WERI-Rb-1 (cell line): Measurements from ENCODE around the gene ZNF469.
A peak's percentile ranks its signal among the peaks of the same experiment; 100 is the strongest.

Experiments used
- DNase-seq: peaks from one replicate; pipeline ENCODE4 v3.0.0-alpha.2; 2020
- H3K27ac ChIP-seq: fragments of 250-450 bp; sonication (Bioruptor Pico); 2 replicates; pipeline ENCODE4 v1.5.1; 2020; ENCODE audit warnings: mild to moderate bottlenecking, moderate library complexity
- H3K27me3 ChIP-seq: fragments of 250-450 bp; sonication (Bioruptor Pico); 2 replicates; pipeline ENCODE4 v1.5.1; 2021; ENCODE audit warnings: mild to moderate bottlenecking, low read depth, moderate library complexity; ENCODE audit not compliant: insufficient read depth, severe bottlenecking
- H3K36me3 ChIP-seq: fragments of 250-450 bp; sonication (Bioruptor Pico); 2 replicates; pipeline ENCODE4 v1.5.1; 2020; ENCODE audit warnings: mild to moderate bottlenecking, moderate library complexity
- H3K4me3 ChIP-seq: 2 replicates; pipeline ENCODE4 v1.5.1; 2011; ENCODE audit warnings: low read depth, mild to moderate bottlenecking, control low read depth, low read length
- H3K9me3 ChIP-seq: fragments of 250-450 bp; sonication (Bioruptor Pico); 2 replicates; pipeline ENCODE4 v1.5.1; 2021; ENCODE audit warnings: mild to moderate bottlenecking, moderate library complexity; ENCODE audit not compliant: severe bottlenecking
- TF ChIP-seq, protein P1 (sequence below): IDR thresholded peaks from 2 replicates; pipeline ENCODE4 v1.5.1; 2011; ENCODE audit warnings: low read depth, mild to moderate bottlenecking, control low read depth, inconsistent platforms, low read length

The ZNF469 gene

DNA sequence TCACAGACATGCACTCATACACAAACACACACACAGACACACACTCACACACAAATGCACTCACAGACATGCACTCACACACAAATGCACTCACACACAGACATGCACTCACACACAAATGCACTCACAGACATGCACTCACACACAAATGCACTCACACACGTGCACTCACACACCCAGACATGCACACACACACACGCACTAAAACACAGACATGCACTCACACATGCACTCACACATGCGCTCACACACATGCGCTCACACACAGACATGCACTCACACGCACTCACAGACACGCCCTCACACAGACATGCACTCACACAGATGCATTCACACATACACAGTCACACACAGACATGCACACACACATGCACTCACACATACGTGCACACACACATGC is 2.7 kb upstream of the ZNF469 start:
- Histone ChIP-seq H3K9me3 (no peaks in the 10 kb centered on the region), H3K4me3 (no peak overlapping the region), H3K27me3 (no peaks in the 10 kb centered on the region), H3K27ac (no peak overlapping the region), H3K36me3 (no peaks in the 10 kb centered on the region)
- TF ChIP-seq, protein P1, sequence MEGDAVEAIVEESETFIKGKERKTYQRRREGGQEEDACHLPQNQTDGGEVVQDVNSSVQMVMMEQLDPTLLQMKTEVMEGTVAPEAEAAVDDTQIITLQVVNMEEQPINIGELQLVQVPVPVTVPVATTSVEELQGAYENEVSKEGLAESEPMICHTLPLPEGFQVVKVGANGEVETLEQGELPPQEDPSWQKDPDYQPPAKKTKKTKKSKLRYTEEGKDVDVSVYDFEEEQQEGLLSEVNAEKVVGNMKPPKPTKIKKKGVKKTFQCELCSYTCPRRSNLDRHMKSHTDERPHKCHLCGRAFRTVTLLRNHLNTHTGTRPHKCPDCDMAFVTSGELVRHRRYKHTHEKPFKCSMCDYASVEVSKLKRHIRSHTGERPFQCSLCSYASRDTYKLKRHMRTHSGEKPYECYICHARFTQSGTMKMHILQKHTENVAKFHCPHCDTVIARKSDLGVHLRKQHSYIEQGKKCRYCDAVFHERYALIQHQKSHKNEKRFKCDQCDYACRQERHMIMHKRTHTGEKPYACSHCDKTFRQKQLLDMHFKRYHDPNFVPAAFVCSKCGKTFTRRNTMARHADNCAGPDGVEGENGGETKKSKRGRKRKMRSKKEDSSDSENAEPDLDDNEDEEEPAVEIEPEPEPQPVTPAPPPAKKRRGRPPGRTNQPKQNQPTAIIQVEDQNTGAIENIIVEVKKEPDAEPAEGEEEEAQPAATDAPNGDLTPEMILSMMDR, result no peak
- no peak for DNase-seq

DNA sequence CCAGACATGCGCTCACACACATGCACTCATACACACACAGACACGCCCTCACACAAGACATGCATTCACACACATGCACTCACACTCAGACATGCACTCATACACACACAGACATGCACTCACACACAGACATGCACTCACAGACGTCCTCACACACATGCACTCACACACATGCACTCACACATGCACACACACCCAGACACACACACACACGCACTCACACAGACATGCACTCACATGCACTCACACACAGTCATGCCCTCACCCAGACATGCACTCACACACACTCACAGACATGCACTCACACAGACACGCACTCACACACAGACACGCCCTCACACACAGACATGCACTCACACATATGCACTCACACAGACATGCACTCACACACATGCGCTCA is 2.1 kb upstream of the ZNF469 start:
- no peaks in the 10 kb centered on the region for H3K27me3 ChIP-seq
- no peaks in the 10 kb centered on the region for H3K9me3 ChIP-seq
- H3K27ac ChIP-seq, result no peak overlapping the region
- H3K36me3 ChIP-seq, result no peaks in the 10 kb centered on the region
- no peak for DNase-seq
- TF ChIP-seq, protein P1, result no peak
- no peak overlapping the region for H3K4me3 ChIP-seq

DNA sequence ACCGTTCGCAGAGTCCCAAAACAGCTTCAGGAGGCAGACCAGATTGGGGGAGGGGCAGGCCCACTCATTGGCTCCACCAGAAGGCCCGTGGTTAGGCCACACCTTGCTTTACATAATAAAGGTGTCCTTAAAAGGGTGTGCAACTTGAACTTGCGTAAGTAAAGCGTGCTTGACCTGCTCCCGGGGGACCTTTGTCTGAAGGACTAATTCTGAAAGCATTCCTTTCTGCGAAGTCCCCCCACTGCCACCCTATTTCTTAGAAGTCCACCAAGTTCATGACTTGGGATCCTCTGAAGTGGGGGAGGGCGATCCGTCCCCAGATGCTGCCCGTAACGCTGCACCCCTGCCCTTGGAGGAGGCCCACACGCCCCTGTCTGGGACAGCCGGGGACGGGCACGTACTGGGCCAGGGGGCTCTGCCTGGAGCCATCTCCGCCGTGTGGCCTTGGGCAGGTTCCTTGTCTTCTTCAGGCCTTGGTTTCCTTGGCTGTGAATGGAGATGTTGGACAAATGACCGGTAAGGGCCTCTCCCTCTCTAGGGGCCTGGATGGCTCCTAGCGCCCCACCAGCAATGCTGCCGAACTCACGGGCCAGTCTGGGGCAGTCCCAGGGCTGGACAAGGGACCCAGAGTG is 823 bp upstream of the ZNF469 start:
- TF ChIP-seq, protein P1, result no peak
- no peak for DNase-seq
- Histone ChIP-seq H3K4me3 (no peak overlapping the region), H3K27me3 (no peaks in the 10 kb centered on the region), H3K9me3 (no peaks in the 10 kb centered on the region), H3K36me3 (no peaks in the 10 kb centered on the region), H3K27ac (no peak overlapping the region)

DNA sequence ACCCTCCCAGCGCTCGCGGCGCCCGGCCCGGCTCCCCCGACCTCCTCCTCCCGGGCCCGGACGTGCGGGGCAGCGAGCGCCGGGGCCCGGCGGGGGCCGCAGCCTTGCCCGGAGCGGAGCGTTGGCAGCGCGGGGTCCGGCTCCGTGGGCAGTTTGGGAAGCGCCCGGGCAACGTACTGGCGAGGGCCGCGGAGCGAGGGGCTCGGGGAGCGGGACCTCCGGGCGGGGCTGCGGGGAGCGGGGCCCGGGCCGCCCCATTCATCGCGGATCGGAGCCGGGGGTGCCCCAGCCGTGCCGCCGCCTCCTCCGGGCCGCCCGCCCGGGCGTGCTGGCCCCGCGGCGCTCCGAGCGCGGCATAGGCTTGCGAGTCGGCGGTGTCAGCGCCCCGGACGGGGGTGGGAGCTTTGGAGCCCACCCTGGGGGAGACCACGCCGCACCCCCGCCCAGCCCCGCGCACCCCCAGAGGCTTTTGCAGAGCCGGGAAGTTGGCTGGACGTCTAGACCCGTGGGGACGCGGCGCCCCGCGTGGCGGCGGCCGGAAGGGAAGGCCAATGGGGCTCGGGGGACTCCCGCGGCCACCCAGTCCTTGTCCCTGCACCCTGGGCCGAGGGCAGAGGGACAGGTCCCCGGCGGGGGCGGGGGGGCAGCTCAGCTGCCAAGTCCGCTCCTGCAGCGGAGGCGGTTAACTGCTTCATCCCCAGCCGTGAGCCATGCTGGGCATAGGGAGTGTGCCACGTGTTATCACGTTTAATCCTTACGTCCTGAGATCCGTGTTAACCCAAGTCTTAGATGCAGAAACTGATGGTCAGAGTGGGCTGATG is 852 bp downstream of the ZNF469 start:
- Histone ChIP-seq H3K27ac (no peak overlapping the region), H3K4me3 (peak overlapping the region; percentile 29), H3K36me3 (no peaks in the 10 kb centered on the region), H3K9me3 (no peaks in the 10 kb centered on the region), H3K27me3 (no peaks in the 10 kb centered on the region)
- DNase-seq, result peak; percentile 39
- TF ChIP-seq, protein P1, result peak; percentile 48

GRCh38 chr16:88384222-88385111 is 1.7 kb downstream of the ZNF469 start:
- Histone ChIP-seq H3K9me3 (no peaks in the 10 kb centered on the region), H3K36me3 (no peaks in the 10 kb centered on the region), H3K27ac (no peak overlapping the region), H3K4me3 (no peak overlapping the region), H3K27me3 (no peaks in the 10 kb centered on the region)
- DNase-seq, result no peak
- TF ChIP-seq, protein P1, result no peak
